Neuronal stem cell (in vitro differentiated cells): Measurements from ENCODE around the gene PRKCE.

Source experiments
- DNase-seq: peaks from one replicate; pipeline ENCODE4 v3.0.0-alpha.2; 2013; ENCODE audit warnings: low spot score
- H2AFZ ChIP-seq: one replicate; pipeline ENCODE4 v1.6.1; 2013; ENCODE audit warnings: mild to moderate bottlenecking, low read length, inconsistent platforms
- H2AK5ac ChIP-seq: 2 replicates; pipeline ENCODE4 v1.6.1; 2013; ENCODE audit warnings: low read depth, mild to moderate bottlenecking, inconsistent platforms, low read length, moderate library complexity, mixed read lengths
- H2BK120ac ChIP-seq: 2 replicates; pipeline ENCODE4 v1.6.1; 2013; ENCODE audit warnings: low read depth, mild to moderate bottlenecking, inconsistent platforms, low read length, moderate library complexity, mixed read lengths
- H2BK12ac ChIP-seq: one replicate; pipeline ENCODE4 v1.6.1; 2013; ENCODE audit warnings: low read length, inconsistent platforms
- H2BK15ac ChIP-seq: 2 replicates; pipeline ENCODE4 v1.6.1; 2013; ENCODE audit warnings: mild to moderate bottlenecking, low read length, inconsistent platforms, mixed read lengths
- H2BK5ac ChIP-seq: one replicate; pipeline ENCODE4 v1.6.1; 2013; ENCODE audit warnings: inconsistent platforms, mild to moderate bottlenecking, low read length, moderate library complexity
- H3K14ac ChIP-seq: one replicate; pipeline ENCODE4 v1.6.1; 2013; ENCODE audit warnings: low read length, inconsistent platforms
- H3K18ac ChIP-seq: 2 replicates; pipeline ENCODE4 v1.6.1; 2013; ENCODE audit warnings: low read length, inconsistent platforms
- H3K23ac ChIP-seq: 2 replicates; pipeline ENCODE4 v1.6.1; 2013; ENCODE audit warnings: low read depth, mild to moderate bottlenecking, mixed read lengths, low read length, inconsistent platforms; ENCODE audit not compliant: poor library complexity
- H3K27ac ChIP-seq: replicated peaks from 3 replicates; pipeline ENCODE4 v1.5.1; 2013; ENCODE audit warnings: low read length, inconsistent platforms
- H3K27me3 ChIP-seq, 3 experiments: 2 replicates each; pipeline ENCODE4 v1.6.1; 2013; ENCODE audit warnings: low read length in 3 of 3, mild to moderate bottlenecking in 2 of 3, inconsistent platforms in 1 of 3, low read depth in 1 of 3, mixed read lengths in 1 of 3, moderate library complexity in 1 of 3; ENCODE audit not compliant: control insufficient read depth in 3 of 3, insufficient read depth in 3 of 3
- H3K36me3 ChIP-seq, 2 donors: replicated peaks in 1 of 2; 2 replicates each; pipeline ENCODE4 v1.6.1; 2013; ENCODE audit warnings: low read length in 2 of 2; ENCODE audit not compliant: control insufficient read depth in 2 of 2, insufficient read depth in 2 of 2
- H3K4ac ChIP-seq: 2 replicates; pipeline ENCODE4 v1.6.1; 2013; ENCODE audit warnings: inconsistent platforms, mild to moderate bottlenecking, low read length, moderate library complexity
- H3K4me1 ChIP-seq, 2 donors: 1 replicate in 1 of 2; 2 replicates in 1 of 2; pipeline ENCODE4 v1.6.1; 2013; ENCODE audit warnings: low read length in 2 of 2, low read depth in 1 of 2; ENCODE audit not compliant: control insufficient read depth in 2 of 2, insufficient read depth in 1 of 2
- H3K4me2 ChIP-seq: one replicate; pipeline ENCODE4 v1.6.1; 2013; ENCODE audit warnings: mild to moderate bottlenecking, low read length, inconsistent platforms; ENCODE audit not compliant: insufficient read depth, poor library complexity, severe bottlenecking
- H3K4me3 ChIP-seq, 2 donors: 2 replicates each; pipeline ENCODE4 v1.5.1; 2013; ENCODE audit warnings: low read length in 2 of 2, mild to moderate bottlenecking in 2 of 2, inconsistent platforms in 1 of 2, moderate library complexity in 1 of 2
- H3K79me1 ChIP-seq: one replicate; pipeline ENCODE4 v1.6.1; 2013; ENCODE audit warnings: low read depth, mild to moderate bottlenecking, inconsistent platforms, low read length, moderate library complexity
- H3K9ac ChIP-seq: one replicate; pipeline ENCODE4 v1.6.1; 2013; ENCODE audit warnings: mild to moderate bottlenecking, low read depth, low read length, inconsistent platforms; ENCODE audit not compliant: poor library complexity
- H3K9me3 ChIP-seq, 2 donors: replicated peaks in 1 of 2; 2 replicates each; pipeline versions ENCODE3 to v1.6.1; 2013; ENCODE audit warnings: low read length in 2 of 2, mild to moderate bottlenecking in 2 of 2, inconsistent platforms in 1 of 2, low read depth in 1 of 2, mixed read lengths in 1 of 2, moderate library complexity in 1 of 2; ENCODE audit not compliant: control insufficient read depth in 2 of 2, insufficient read depth in 1 of 2
- H4K8ac ChIP-seq: one replicate; pipeline ENCODE4 v1.6.1; 2013; ENCODE audit warnings: low read depth, mild to moderate bottlenecking, inconsistent platforms, low read length, moderate library complexity
- H4K91ac ChIP-seq: one replicate; pipeline ENCODE4 v1.6.1; 2013; ENCODE audit warnings: low read length, low read depth, mild to moderate bottlenecking, inconsistent platforms; ENCODE audit not compliant: poor library complexity
- WGBS, 2 donors: extraction: QIAGEN DNeasy Blood & Tissue Kit; methylation state at CpG; one replicate each; pipeline ENCODE4 v1.1.7; 2013; ENCODE audit warnings: missing lambda C conversion rate in 2 of 2, mixed read lengths in 1 of 2; ENCODE audit not compliant: insufficient read length in 2 of 2, insufficient replicate concordance in 1 of 2; ENCODE audit errors: extremely low coverage in 2 of 2; 5-methylcytosine and 5-hydroxymethylcytosine counted together

The PRKCE gene

DNA sequence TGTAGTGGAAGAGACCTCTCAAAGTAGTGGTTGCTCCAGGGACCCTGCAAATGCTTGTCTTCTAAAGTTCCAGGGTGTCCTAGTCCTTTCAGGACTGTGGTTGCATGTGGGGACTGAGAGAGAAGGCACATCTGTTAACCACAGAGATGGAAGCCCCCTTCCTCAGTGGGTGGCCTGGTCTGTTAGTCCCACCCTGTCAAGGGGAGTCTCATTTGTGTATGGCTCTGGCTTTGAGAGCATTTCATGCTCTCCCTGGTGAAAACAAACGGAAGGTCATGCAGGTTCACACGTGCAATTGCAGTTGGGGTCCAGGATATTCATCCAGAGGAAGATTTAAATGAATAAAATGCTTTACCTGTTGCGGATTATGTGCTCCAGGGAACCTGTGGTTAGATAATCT, 219.6 kb downstream of the PRKCE start:
- Histone ChIP-seq H2AFZ (no peak overlapping the region), H4K8ac (no peak overlapping the region), H3K27ac (no peak overlapping the region), H3K79me1 (no peaks in the 10 kb centered on the region), H3K23ac (no peak overlapping the region), H2BK5ac (no peak overlapping the region), H2BK15ac (no peak overlapping the region), H3K27me3 (no peaks in the 10 kb centered on the region), H2BK12ac (no peak overlapping the region), H3K4ac (no peak overlapping the region), H3K9ac (no peak overlapping the region), H3K4me1 (no peaks in the 10 kb centered on the region), H3K4me3 (no peak overlapping the region), H2BK120ac (no peak overlapping the region), H4K91ac (no peak overlapping the region), H3K14ac (no peak overlapping the region), H3K9me3 (peaks cover 0 to under 1% of the 10 kb centered on the region in 2 donors), H3K4me2 (no peak overlapping the region), H2AK5ac (no peak overlapping the region), H3K36me3 (no peaks in the 10 kb centered on the region), H3K18ac (no peak overlapping the region)
- WGBS, 2 donors, result no CpG with 5 or more reads among the region's 3 CpGs
- no peak for DNase-seq

DNA sequence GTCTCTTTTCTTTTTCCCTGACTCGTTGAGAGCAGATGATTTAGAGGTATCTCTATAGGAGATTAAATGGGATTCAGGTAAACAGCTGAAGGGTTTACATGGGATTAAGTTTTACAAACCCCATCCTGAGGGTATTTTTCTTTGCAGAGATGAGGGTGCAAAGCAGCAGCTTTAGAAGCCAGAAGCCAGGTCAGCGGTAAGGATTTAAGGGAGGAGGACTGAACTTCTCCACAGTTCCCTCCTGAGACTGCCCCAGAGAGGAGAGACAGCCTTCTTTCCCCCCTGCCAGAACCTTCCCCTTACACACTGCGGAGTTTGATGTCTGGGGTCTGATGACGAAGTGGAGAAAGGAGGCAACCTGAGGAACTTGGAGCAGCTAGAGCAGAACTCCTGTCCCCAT, 220.1 kb downstream of the PRKCE start:
- H3K23ac ChIP-seq, result no peak overlapping the region
- no peak overlapping the region for H2BK5ac ChIP-seq
- H3K9me3 ChIP-seq, result peaks cover 2 to 6% of the 10 kb centered on the region in 2 donors
- no peak overlapping the region for H3K4ac ChIP-seq
- H3K27me3 ChIP-seq, result no peaks in the 10 kb centered on the region
- no peak overlapping the region for H2BK120ac ChIP-seq
- H3K9ac ChIP-seq, result no peak overlapping the region
- no peak overlapping the region for H4K91ac ChIP-seq
- H3K18ac ChIP-seq, result no peak overlapping the region
- DNase-seq, result no peak
- H3K4me3 ChIP-seq, result no peak overlapping the region
- no peak overlapping the region for H3K14ac ChIP-seq
- no peak overlapping the region for H4K8ac ChIP-seq
- H3K4me1 ChIP-seq, result no peaks in the 10 kb centered on the region
- no peak overlapping the region for H2BK15ac ChIP-seq
- no peak overlapping the region for H3K27ac ChIP-seq
- H2BK12ac ChIP-seq, result no peak overlapping the region
- H3K79me1 ChIP-seq, result no peaks in the 10 kb centered on the region
- no peak overlapping the region for H2AK5ac ChIP-seq
- whole genome bisulfite sequencing, 2 donors, result no CpG with 5 or more reads among the region's 4 CpGs
- no peaks in the 10 kb centered on the region for H3K36me3 ChIP-seq
- H3K4me2 ChIP-seq, result no peak overlapping the region
- H2AFZ ChIP-seq, result no peak overlapping the region

DNA sequence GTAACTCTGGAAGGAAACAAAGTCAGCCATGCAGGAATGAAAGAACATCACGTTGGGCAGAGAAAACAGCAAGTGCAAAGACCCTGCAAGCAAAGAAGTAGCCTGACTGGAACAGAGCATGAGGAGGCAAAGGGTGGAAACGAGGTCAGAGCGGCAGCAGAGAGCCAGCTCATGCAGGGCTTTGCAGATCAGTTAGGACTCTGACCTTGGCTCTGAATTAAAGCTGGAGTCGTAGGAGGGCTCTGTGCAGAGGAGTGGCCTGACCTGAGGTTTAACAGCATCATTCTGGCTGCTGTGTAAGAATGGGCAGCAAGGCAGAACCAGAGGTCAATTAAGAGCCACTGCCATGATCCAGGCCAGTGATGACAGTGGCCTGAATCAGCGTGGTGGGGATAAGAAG, 220.7 kb downstream of the PRKCE start:
- Histone ChIP-seq H2BK15ac (no peak overlapping the region), H3K36me3 (no peaks in the 10 kb centered on the region), H3K9ac (no peak overlapping the region), H3K14ac (no peak overlapping the region), H3K23ac (no peak overlapping the region), H3K79me1 (no peaks in the 10 kb centered on the region), H2BK120ac (no peak overlapping the region), H2AFZ (no peak overlapping the region), H3K18ac (no peak overlapping the region), H4K91ac (no peak overlapping the region), H3K9me3 (peaks cover 2 to 11% of the 10 kb centered on the region in 2 donors), H3K27ac (no peak overlapping the region), H2BK5ac (no peak overlapping the region), H3K4me2 (no peak overlapping the region), H3K4ac (no peak overlapping the region), H4K8ac (no peak overlapping the region), H3K27me3 (no peaks in the 10 kb centered on the region), H3K4me1 (no peaks in the 10 kb centered on the region), H3K4me3 (no peak overlapping the region), H2AK5ac (no peak overlapping the region), H2BK12ac (no peak overlapping the region)
- DNase-seq, result no peak
- no CpG with 5 or more reads among the region's 5 CpGs for WGBS, 2 donors

DNA sequence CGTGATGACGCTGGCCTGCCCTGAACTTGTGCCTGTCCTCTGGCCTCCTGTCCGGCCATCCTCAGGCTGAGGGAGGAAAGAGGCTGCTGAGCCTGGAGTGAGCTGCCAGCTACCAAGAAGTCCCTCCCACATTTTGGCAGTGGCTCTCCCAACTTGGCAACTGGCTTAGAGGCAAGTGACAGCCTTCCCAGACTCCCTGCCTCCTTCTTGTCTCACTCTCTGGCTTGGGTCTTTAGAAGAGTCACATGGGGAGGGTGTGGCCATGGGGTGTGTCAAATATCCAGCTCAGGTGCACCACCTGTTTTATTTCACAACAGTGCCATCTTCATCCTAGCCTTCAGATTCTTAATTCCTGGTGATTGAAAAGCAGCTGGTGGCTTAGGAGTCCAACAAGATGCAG, 222.9 kb downstream of the PRKCE start:
- H3K27ac ChIP-seq, result no peak overlapping the region
- H2AFZ ChIP-seq, result no peak overlapping the region
- no peak overlapping the region for H3K14ac ChIP-seq
- H3K23ac ChIP-seq, result no peak overlapping the region
- no peak overlapping the region for H2BK5ac ChIP-seq
- H3K79me1 ChIP-seq, result no peaks in the 10 kb centered on the region
- H2BK15ac ChIP-seq, result no peak overlapping the region
- no peak overlapping the region for H3K9ac ChIP-seq
- no CpG with 5 or more reads among the region's 3 CpGs for WGBS, 2 donors
- peaks cover 4 to 11% of the 10 kb centered on the region in 2 donors for H3K9me3 ChIP-seq
- no peak overlapping the region for H2BK12ac ChIP-seq
- no peak overlapping the region for H4K91ac ChIP-seq
- H3K4ac ChIP-seq, result no peak overlapping the region
- no peak overlapping the region for H4K8ac ChIP-seq
- no peak for DNase-seq
- no peak overlapping the region for H3K4me3 ChIP-seq
- H2AK5ac ChIP-seq, result no peak overlapping the region
- no peak overlapping the region for H3K4me2 ChIP-seq
- H3K27me3 ChIP-seq, result no peaks in the 10 kb centered on the region
- H2BK120ac ChIP-seq, result no peak overlapping the region
- H3K36me3 ChIP-seq, result no peaks in the 10 kb centered on the region
- no peak overlapping the region for H3K18ac ChIP-seq
- no peaks in the 10 kb centered on the region for H3K4me1 ChIP-seq
